A673 (cell line): ENCODE data around the gene RASA3. TPM values are rescaled to one million over a fixed set of nuclear protein-coding genes. Genes with fewer than 3 reads are reported as not detected.
A peak's percentile ranks its signal among the peaks of the same experiment; 100 is the strongest.

Experiments used
- BruUV-seq: library from RNA; stranded (reverse); fragments of 400-500 nt; replicated peaks from 2 replicates; lab custom pipeline; 2021; lab: Mats Ljungman, UMichigan
- CTCF ChIA-PET: fragments of 300-600 bp; sonication (Branson Sonifier 250); formaldehyde crosslinking; loops from one replicate; lab custom pipeline; 2022; ENCODE audit warnings: antibody characterized with exemption; lab: Charles Lee
- POLR2A ChIA-PET: fragments of 300-600 bp; sonication (Branson Sonifier 250); formaldehyde crosslinking; loops from one replicate; lab custom pipeline; 2022; ENCODE audit warnings: antibody characterized with exemption; ENCODE audit not compliant: low non-redundant PET; lab: Charles Lee
- DNase-seq: peaks from one replicate; pipeline ENCODE4 v3.0.0-alpha.2; 2015; ENCODE audit warnings: low spot score
- H3K27ac ChIP-seq: fragments of 200-600 bp; sonication (generic); 2 replicates; pipeline ENCODE4 v1.5.1; 2016; ENCODE audit warnings: mixed run types, low read depth, mild to moderate bottlenecking, mixed read lengths, antibody characterized with exemption, low read length; ENCODE audit not compliant: poor library complexity, severe bottlenecking
- H3K27me3 ChIP-seq: fragments of 200-600 bp; sonication (generic); replicated peaks from 2 replicates; pipeline ENCODE4 v1.6.1; 2017; ENCODE audit warnings: mixed run types, low read depth, mild to moderate bottlenecking, mixed read lengths, antibody characterized with exemption, low read length; ENCODE audit not compliant: insufficient read depth, poor library complexity
- H3K36me3 ChIP-seq: fragments of 200-600 bp; sonication (generic); 2 replicates; pipeline ENCODE4 v1.6.1; 2016; ENCODE audit warnings: mixed run types, mild to moderate bottlenecking, mixed read lengths, antibody characterized with exemption, low read length; ENCODE audit not compliant: insufficient read depth, poor library complexity, severe bottlenecking
- H3K4me1 ChIP-seq: fragments of 200-600 bp; sonication (generic); 2 replicates; pipeline ENCODE4 v1.6.1; 2017; ENCODE audit warnings: mixed run types, mild to moderate bottlenecking, mixed read lengths, antibody characterized with exemption, low read length; ENCODE audit not compliant: insufficient read depth, poor library complexity, severe bottlenecking
- H3K4me3 ChIP-seq: fragments of 200-600 bp; sonication (generic); 2 replicates; pipeline ENCODE4 v1.5.1; 2016; ENCODE audit warnings: low read depth, mixed run types, mild to moderate bottlenecking, mixed read lengths, low read length; ENCODE audit not compliant: poor library complexity, severe bottlenecking
- H3K9me3 ChIP-seq: fragments of 200-600 bp; sonication (generic); 2 replicates; pipeline ENCODE4 v1.6.1; 2016; ENCODE audit warnings: mixed run types, low read depth, mild to moderate bottlenecking, mixed read lengths, antibody characterized with exemption, low read length; ENCODE audit not compliant: poor library complexity, severe bottlenecking
- EZH2 ChIP-seq: fragments of 200-600 bp; sonication (generic); IDR thresholded peaks from 2 replicates; pipeline ENCODE4 v1.6.1; 2017; ENCODE audit warnings: borderline replicate concordance, low read depth, mild to moderate bottlenecking, mixed read lengths, antibody characterized with exemption, low read length; ENCODE audit not compliant: poor library complexity, severe bottlenecking
- intact Hi-C: fragments of 100-400 bp; cut with micrococcal nuclease; formaldehyde crosslinking; loops from one replicate; pipeline ENCODE4 v1.10.0; 2022; ENCODE audit not compliant: unreplicated experiment
- total RNA-seq: library from RNA; stranded (reverse); gene quantifications from 2 replicates; pipeline ENCODE4 v1.2.3, GENCODE V29; 2021
- TF ChIP-seq, protein P1 (sequence below): fragments of 300-800, 200-600 bp; sonication (generic); conservative IDR thresholded peaks from 2 replicates; pipeline ENCODE4 v1.5.1; 2017; ENCODE audit warnings: low read depth, mild to moderate bottlenecking, antibody characterized with exemption, low read length, moderate library complexity, mixed read lengths

Gene RASA3
- total RNA-seq, 1 experiment from 2014 or later = 22.1 TPM

DNA sequence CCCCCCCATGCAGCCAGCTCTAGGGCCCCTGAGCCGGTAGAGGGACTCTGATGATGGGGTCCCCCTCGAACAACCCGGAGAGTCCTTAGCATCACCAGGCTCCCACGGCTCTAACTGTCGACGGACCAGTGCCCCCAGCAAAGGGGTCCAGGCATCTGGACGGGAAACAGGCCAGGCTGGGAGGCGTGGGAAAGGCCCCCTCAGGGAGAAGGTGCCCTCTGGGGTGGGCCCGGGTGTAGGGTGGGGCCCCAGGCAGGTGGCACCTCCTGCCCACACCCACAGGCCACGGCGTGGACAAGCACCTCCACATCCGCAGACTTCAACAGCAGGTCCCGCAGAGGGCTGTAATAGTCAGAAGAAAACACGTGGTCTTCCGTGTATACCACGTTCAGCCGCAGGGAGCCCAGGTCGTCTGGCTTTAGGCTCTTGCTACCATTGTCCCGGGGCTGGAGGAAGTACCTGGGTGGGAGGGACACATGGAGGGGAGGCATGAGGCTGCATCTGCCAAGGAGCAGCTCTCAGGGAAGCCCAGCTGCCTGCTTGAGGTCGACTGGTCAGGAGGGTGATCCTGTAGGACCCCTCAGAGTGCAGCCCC is 113.9 kb downstream of the RASA3 start:
- TF ChIP-seq, protein P1, sequence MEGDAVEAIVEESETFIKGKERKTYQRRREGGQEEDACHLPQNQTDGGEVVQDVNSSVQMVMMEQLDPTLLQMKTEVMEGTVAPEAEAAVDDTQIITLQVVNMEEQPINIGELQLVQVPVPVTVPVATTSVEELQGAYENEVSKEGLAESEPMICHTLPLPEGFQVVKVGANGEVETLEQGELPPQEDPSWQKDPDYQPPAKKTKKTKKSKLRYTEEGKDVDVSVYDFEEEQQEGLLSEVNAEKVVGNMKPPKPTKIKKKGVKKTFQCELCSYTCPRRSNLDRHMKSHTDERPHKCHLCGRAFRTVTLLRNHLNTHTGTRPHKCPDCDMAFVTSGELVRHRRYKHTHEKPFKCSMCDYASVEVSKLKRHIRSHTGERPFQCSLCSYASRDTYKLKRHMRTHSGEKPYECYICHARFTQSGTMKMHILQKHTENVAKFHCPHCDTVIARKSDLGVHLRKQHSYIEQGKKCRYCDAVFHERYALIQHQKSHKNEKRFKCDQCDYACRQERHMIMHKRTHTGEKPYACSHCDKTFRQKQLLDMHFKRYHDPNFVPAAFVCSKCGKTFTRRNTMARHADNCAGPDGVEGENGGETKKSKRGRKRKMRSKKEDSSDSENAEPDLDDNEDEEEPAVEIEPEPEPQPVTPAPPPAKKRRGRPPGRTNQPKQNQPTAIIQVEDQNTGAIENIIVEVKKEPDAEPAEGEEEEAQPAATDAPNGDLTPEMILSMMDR = no peak
- TF ChIP-seq EZH2 = no peak
- H3K27me3 ChIP-seq = no peaks in the 10 kb centered on the region
- BruUV-seq = no TSS peak
- CTCF ChIA-PET = no interaction called here
- POLR2A ChIA-PET = no interaction called here
- no peaks in the 10 kb centered on the region for H3K9me3 ChIP-seq
- DNase-seq = no peak
- H3K27ac ChIP-seq = no peak overlapping the region
- no peaks in the 10 kb centered on the region for H3K36me3 ChIP-seq
- intact Hi-C loops = no loop called here
- no peaks in the 10 kb centered on the region for H3K4me1 ChIP-seq
- H3K4me3 ChIP-seq = no peak overlapping the region

- TF ChIP-seq EZH2 = no peak
- TF ChIP-seq, protein P1 = no peak
- intact Hi-C loops = no loop called here
- H3K9me3 ChIP-seq = no peaks in the 10 kb centered on the region
- no peaks in the 10 kb centered on the region for H3K27me3 ChIP-seq
- ChIA-PET POLR2A (no interaction called here), CTCF (no interaction called here)
- no peak for DNase-seq
- no peaks in the 10 kb centered on the region for H3K4me1 ChIP-seq
- no peak overlapping the region for H3K4me3 ChIP-seq
- BruUV-seq = no TSS peak
- no peaks in the 10 kb centered on the region for H3K36me3 ChIP-seq
- H3K27ac ChIP-seq = no peak overlapping the region
Observed at GRCh38 chr13:114017966-114018365, 114.5 kb downstream of the RASA3 start.

DNA sequence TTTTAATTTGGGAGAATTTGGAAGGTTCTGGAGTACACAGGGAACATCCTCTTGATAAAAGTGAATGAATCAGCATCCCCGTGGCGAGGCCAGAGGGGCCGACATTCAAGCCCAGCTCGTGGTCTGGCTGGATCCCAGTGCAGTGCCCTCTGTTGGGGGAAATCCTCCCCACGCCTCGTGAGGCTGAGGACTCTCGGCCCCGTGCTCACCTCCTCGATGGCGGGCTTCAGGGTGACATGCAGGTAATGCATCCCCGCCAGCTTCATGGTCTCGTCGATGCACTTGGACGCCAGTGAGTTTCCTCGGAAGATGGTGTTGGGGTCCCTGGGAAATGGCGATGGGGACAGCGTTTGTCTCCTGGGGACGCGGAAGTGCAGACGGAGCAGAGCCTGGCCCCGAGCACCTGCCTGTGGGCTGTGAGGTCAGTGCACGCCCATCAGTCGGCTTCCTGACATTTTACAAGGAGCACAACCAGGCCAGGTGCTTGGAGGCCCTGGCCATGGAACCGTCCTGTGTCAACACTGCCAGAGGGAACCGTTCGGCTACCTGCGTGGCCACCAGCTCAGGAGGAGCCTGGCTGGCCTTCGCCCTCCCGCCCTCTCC is 115.3 kb downstream of the RASA3 start:
- TF ChIP-seq, protein P1 = 0 out of 2 replicates have a peak, but pooled peaks have one; percentile 14
- TF ChIP-seq EZH2 = no peak
- no peaks in the 10 kb centered on the region for H3K4me1 ChIP-seq
- no TSS peak for BruUV-seq
- H3K36me3 ChIP-seq = no peaks in the 10 kb centered on the region
- intact Hi-C loops = no loop called here
- CTCF ChIA-PET = no interaction called here
- no peak for DNase-seq
- POLR2A ChIA-PET = no interaction called here
- H3K27me3 ChIP-seq = no peaks in the 10 kb centered on the region
- no peak overlapping the region for H3K4me3 ChIP-seq
- no peak overlapping the region for H3K27ac ChIP-seq
- H3K9me3 ChIP-seq = no peaks in the 10 kb centered on the region
